HL-60 (cell line): ENCODE measurements around the gene KAT6B.

Experiments used
- CTCF ChIP-seq: IDR thresholded peaks from one replicate; pipeline ENCODE4 v1.5.1; 2011; ENCODE audit warnings: low read length, control low read depth, inconsistent platforms; ENCODE audit not compliant: insufficient read depth
- GABPA ChIP-seq: IDR thresholded peaks from 2 replicates; pipeline ENCODE4 v1.6.1; 2012; ENCODE audit warnings: low read depth
- POLR2AphosphoS5 ChIP-seq: IDR thresholded peaks from 2 replicates; pipeline ENCODE4 v1.6.1; 2012; ENCODE audit warnings: low read depth
- REST ChIP-seq: IDR thresholded peaks from 2 replicates; pipeline ENCODE4 v1.6.1; 2012; ENCODE audit warnings: low read depth; ENCODE audit not compliant: insufficient replicate concordance
- SPI1 ChIP-seq: IDR thresholded peaks from 2 replicates; pipeline ENCODE4 v1.6.1; 2012; ENCODE audit warnings: low read depth, mild to moderate bottlenecking, borderline replicate concordance

GRCh38 chr10:75011221-75011620 is 184.8 kb downstream of the KAT6B start:
- TF ChIP-seq CTCF: no peak
- TF ChIP-seq POLR2AphosphoS5: no peak
- no peak for TF ChIP-seq SPI1
- TF ChIP-seq GABPA: no peak
- TF ChIP-seq REST: no peak
